DMS 273 (cell line): ENCODE results near the gene RAB43.
A peak's percentile ranks its signal among the peaks of the same experiment; 100 is the strongest.
"Not testable (repeated sequence)": the region's sequence is repeated elsewhere in the genome, so short reads cannot be mapped to it uniquely, and the experiment has no call there.

ENCODE experiments used
- DNase-seq: peaks from one replicate; lab custom pipeline; 2025; ENCODE audit not compliant: unreplicated experiment; lab: John Stamatoyannopoulos, UW

The RAB43 gene

DNA sequence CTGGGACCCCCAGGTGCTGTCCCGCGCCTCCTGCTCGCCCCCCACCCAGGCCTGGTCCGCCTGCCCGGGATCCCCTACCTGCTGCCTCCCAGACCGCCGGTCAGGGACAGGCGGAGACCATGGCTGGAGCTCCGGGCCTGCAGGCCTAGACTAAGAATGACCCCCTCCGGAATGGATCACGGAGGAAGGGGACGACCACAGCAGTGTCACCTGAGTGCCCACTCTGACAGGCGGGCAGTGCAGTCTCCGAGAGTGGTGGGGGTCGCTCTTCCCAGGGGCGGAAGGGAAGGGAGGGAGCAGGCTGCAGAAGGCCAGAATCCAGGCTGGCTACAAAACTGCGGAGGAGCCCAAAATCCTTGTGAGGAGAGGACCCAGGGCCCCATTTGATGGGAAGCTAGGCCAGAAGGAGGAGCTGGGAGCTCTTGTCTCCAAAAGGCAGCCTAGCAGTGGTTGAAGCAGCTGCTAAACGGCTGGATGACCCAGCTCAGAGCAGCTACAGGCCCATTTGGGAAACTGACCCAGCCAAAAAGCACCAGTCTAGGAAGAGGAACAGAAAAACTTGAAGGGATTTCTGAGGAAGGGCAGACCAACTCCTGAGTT lies 908 bp upstream of the RAB43 start:
- DNase-seq: peak; percentile 49

GRCh38 chr3:129121016-129121791 lies 400 bp downstream of the RAB43 start:
- no peak for DNase-seq

GRCh38 chr3:129120254-129121004 lies 1.2 kb downstream of the RAB43 start:
- peak; percentile 89 for DNase-seq

DNA sequence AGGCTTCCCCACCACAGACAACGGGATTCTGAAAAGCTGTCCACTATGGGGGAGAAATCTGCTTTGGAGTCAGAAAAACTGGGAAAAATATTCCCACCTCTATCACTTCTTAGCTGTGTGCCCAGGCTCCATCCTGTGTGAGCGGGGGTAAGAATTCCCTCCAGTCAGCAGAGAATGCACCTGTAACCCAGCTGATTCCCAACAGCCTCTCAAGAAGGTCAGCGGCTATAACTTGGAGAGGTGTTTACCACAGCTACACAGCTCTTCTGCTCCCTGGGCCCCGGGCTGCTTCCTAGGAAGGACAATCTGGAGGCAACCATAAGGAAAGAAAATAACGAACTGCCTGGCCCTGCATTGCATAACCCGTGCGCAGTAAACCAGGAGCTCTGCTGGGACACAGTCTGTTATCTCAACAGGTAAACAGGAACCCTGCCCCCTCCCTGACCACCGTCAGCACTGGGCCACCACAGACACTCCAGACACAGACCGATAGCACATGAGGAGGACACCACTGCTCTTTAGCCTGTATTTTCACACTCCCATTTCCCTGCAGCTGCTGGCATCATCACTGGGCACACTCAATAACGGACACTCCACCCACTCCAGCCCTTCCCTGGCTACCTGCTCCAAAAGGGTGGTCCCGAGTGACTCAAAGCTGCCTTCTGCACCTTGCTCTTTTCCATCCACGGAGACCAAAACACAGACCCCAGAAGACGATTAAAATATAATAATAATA lies 2.1 kb downstream of the RAB43 start:
- DNase-seq: no peak

- DNase-seq: no peak
These were observed 2.9 kb downstream of the RAB43 start for GRCh38 chr3:129118745-129119144.

DNA sequence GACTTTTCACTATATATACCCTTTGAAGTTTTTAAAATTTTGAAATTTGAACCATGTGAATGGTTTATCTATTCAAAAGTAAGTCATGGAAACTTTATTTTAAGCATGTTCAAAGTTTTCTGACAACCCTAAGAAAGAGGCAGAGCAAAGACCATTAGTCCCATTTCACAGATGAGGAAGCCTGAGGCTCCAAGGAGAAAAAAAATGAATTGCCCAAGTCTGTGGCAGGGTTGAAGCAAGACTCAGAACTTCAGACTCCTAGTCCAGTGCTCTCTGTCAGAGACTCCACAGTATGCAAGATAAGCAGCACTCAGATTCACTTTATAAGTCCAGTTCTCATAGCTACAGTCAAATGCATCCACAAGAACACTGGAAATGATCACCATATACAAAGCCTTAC lies 4.5 kb downstream of the RAB43 start:
- DNase-seq: no peak

- DNase-seq: no peak
These were observed 5.1 kb downstream of the RAB43 start for GRCh38 chr3:129116482-129116946.

DNA sequence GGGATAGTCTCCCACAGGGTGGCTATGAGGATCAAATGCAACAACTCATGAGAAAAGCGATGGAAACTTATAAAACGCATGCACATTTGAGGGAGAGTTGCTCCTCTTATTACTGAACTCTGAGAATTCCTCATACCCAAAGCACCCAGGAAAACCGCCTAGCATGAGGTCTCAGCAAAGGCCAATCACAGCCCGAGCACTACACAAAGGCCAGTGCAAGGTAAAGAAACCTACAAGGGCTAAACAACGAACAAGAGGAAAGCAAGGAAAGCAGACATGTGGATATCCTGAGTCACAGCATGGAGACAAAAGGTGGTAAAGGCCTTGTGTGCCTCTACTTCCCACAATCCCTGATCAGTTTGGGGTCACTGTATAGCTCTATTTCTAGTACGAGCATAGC lies 7.1 kb downstream of the RAB43 start:
- no peak for DNase-seq

GRCh38 chr3:129112308-129113052 lies 9.1 kb downstream of the RAB43 start:
- DNase-seq: no peak

DNA sequence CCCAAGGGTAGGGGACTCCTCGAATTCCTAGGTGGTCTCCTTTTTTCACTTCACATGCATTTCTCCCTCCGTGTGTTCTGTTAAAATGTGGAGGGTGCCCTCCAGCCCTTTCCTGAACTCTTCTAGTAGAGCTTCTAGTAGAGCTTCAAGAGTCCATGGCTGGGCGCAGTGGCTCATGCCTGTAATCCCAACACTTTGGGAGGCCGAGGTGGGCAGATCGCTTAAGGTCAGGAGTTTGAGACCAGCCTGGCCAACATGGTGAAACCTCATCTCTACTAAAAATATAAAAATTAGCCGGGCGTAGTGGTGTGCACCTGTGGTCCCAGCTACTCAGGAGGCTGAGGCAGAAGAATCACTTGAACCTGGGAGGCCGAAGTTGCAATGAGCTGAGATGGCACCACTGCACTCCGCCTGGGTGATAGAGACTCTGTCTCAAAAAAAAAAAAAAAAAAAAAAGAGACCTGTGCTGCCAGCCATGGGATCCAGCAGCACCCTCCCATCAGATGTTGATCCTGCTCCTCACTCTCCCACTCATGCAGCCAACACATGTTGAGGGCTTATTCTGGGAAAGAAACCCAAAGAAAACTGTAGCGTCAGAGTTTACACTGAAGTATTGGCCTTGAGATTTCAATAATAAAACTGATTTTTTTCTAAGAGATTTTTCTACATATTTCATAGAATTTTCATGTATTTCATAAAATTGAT lies 10.4 kb downstream of the RAB43 start:
- not testable (repeated sequence) for DNase-seq

- no peak for DNase-seq
These were observed 13.8 kb downstream of the RAB43 start for GRCh38 chr3:129107793-129108192.

GRCh38 chr3:129106866-129107565 lies 14.6 kb downstream of the RAB43 start:
- peak; percentile 37 for DNase-seq

- peak; percentile 57 for DNase-seq
These were observed 15.3 kb downstream of the RAB43 start for GRCh38 chr3:129106320-129106719.

DNA sequence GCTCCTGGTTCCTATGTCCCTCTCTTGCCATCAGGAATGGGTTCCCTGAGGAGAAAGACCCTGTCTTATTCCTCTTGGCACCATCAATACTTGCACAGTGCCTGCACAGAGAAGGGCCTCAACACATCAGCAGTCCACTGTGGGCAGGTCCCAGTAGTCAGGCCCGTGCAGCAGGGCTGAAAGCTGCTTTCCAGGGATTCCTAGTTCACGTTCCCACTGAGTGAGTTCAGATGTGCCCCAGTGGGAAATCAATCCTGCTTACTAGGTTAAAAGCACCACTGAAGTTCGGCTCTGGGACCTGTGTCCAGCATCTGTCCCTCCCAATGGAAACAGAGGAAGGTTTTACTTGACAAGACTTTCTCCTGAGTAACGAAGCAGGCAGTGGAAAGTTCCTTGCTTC lies 15.7 kb downstream of the RAB43 start:
- DNase-seq: no peak

DNA sequence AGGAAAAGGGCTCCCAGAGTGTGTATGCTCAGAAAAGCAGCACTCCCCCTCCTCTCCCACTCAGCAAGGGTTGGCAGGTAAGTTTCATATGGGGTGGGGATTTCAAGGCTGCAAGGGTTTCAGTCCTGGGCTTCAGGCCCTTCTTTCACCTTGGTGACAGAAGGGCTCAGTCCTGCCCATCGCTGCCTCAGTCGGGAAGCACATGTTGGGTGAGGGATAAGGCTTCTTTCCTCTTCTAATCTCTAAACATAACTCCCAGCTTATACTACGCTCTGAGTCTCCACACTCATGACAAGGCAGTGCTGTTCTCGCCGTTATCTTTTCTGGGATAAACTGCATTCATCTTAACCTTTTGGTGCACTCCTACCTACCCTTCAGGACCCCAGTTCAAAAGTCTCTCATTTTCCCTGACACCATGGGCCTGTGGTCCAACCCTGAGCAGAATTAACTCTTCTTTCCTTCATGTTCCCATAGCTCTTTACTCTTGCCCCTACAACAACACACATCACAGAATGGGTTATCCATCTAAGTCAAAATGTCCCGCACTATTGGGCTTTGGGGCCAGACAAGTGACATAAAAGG lies 17.0 kb downstream of the RAB43 start:
- DNase-seq: no peak

GRCh38 chr3:129104051-129104450 lies 17.6 kb downstream of the RAB43 start:
- no peak for DNase-seq

DNA sequence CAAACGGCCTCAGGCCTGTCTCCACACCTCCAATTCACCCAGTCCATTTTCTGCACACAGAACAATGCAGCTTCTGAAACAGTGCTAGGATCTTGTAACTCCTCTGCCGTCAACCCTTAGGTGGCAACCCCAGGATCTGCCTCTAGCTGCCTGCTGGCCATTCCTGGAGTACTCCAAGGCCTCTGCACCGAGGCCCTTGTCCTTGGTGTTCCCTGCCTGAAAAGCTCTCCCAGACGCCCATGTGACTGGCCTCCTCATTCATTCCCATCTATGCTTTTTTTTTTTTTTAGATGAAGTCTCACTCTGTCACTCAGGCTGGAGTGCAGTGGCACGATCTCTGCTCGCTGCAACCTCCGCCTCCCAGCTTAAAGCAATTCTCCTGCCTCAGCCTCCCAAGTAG lies 18.3 kb downstream of the RAB43 start:
- no peak for DNase-seq

DNA sequence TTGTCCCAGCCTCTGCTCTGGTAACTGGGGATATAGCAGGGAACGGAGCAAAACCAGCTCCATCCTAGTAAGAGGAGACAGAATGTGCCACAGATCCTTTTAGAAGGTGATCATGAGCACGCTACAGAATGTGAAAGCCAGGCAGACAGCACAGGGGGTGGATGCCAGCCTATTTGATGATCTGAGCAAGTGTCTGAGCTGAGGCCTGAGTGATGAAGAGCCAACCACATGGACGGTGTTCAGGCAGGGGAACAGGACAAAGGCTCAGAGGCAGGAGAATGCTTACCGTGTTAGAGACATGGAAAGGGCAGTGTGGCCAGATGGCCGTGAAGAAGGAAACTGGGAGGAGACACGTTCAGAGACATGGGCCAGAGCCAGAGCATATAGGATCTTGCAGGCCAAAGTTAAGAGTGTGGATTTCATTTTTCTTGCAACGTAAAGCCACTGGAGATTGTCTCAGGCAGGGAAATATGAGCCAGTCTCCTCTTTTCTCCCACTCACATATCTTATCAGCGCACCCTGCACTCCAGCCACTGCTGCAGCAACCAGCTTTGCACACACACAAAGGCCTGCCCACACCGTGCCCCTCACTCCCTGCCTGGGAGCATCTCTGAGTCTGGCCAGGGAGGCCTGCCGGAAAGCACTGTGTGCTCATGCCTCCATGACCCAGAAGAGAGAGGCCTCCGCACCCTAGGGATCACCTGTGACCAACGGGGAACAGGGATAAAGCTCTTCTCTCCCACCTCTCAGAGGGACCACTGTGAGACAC lies 20.1 kb downstream of the RAB43 start:
- no peak for DNase-seq
